Right kidney (tissue), 1 donor: Measurements from ENCODE around the gene TNPO3.
"Not testable (repeated sequence)": the region's sequence is repeated elsewhere in the genome, so short reads cannot be mapped to it uniquely, and the experiment has no call there.

Experiments
- DNase-seq: peaks from one replicate; pipeline ENCODE4 v3.0.0-alpha.2; 2016

The TNPO3 gene

GRCh38 chr7:129073204-129073603 lies 18.3 kb upstream of the TNPO3 start:
- no peak for DNase-seq

- DNase-seq = no peak
Observed at GRCh38 chr7:129072479-129073011, 17.6 kb upstream of the TNPO3 start.

- DNase-seq = no peak
Observed at GRCh38 chr7:129069021-129069420, 14.1 kb upstream of the TNPO3 start.

- no peak for DNase-seq
Observed at GRCh38 chr7:129067943-129068548, 13.1 kb upstream of the TNPO3 start.

GRCh38 chr7:129067132-129067561 lies 12.2 kb upstream of the TNPO3 start:
- not testable (repeated sequence) for DNase-seq

- DNase-seq = no peak
Observed at GRCh38 chr7:129066290-129067131, 11.6 kb upstream of the TNPO3 start.

GRCh38 chr7:129055861-129056464 lies 1.1 kb upstream of the TNPO3 start:
- DNase-seq = no peak

GRCh38 chr7:129055294-129055816 lies 444 bp upstream of the TNPO3 start:
- no peak for DNase-seq

GRCh38 chr7:129053938-129054437 lies 923 bp downstream of the TNPO3 start:
- DNase-seq = no peak

GRCh38 chr7:129052441-129052840 lies 2.5 kb downstream of the TNPO3 start:
- DNase-seq = no peak

GRCh38 chr7:129051459-129051858 lies 3.5 kb downstream of the TNPO3 start:
- not testable (repeated sequence) for DNase-seq

- no peak for DNase-seq
Observed at GRCh38 chr7:129047761-129048160, 7.2 kb downstream of the TNPO3 start.

GRCh38 chr7:129045682-129046081 lies 9.2 kb downstream of the TNPO3 start:
- DNase-seq = no peak

- no peak for DNase-seq
Observed at GRCh38 chr7:129043012-129043411, 11.9 kb downstream of the TNPO3 start.

- no peak for DNase-seq
Observed at GRCh38 chr7:129041142-129042085, 13.5 kb downstream of the TNPO3 start.

GRCh38 chr7:129038468-129038867 lies 16.4 kb downstream of the TNPO3 start:
- not testable (repeated sequence) for DNase-seq

GRCh38 chr7:129037585-129037984 lies 17.3 kb downstream of the TNPO3 start:
- no peak for DNase-seq

GRCh38 chr7:129032017-129032416 lies 22.9 kb downstream of the TNPO3 start:
- DNase-seq = no peak

- DNase-seq = no peak
Observed at GRCh38 chr7:129030440-129030839, 24.5 kb downstream of the TNPO3 start.

- no peak for DNase-seq
Observed at GRCh38 chr7:129024125-129024524, 30.8 kb downstream of the TNPO3 start.

GRCh38 chr7:129021656-129022055 lies 33.3 kb downstream of the TNPO3 start:
- DNase-seq = no peak
